Spinal cord (tissue), 10 donors: Measurements from ENCODE around the gene TRIM62. TPM values are rescaled to one million over a fixed set of nuclear protein-coding genes. Genes with fewer than 3 reads are reported as not detected.
A peak's percentile ranks its signal among the peaks of the same experiment; 100 is the strongest.

Experiments used
- DNase-seq, 6 donors: peaks; one replicate each; pipeline versions ENCODE4 v3.0.0 to v3.0.0-alpha.2; 2013 to 2015; ENCODE audit warnings: low spot score in 6 of 6, low read depth in 4 of 6
- H3K27ac ChIP-seq: one replicate; pipeline ENCODE4 v1.5.1; 2013; ENCODE audit warnings: low read depth, low read length, control low read depth
- H3K27me3 ChIP-seq: one replicate; pipeline ENCODE4 v1.6.1; 2013; ENCODE audit warnings: low read length; ENCODE audit not compliant: control insufficient read depth, insufficient read depth
- H3K36me3 ChIP-seq: one replicate; pipeline ENCODE4 v1.6.1; 2013; ENCODE audit warnings: low read length; ENCODE audit not compliant: control insufficient read depth, insufficient read depth
- H3K4me1 ChIP-seq: one replicate; pipeline ENCODE4 v1.6.1; 2013; ENCODE audit warnings: low read length; ENCODE audit not compliant: control insufficient read depth, insufficient read depth
- H3K4me3 ChIP-seq: one replicate; pipeline ENCODE4 v1.5.1; 2013; ENCODE audit warnings: low read depth, low read length, control low read depth
- H3K9me3 ChIP-seq: one replicate; pipeline ENCODE4 v1.6.1; 2013; ENCODE audit warnings: low read length; ENCODE audit not compliant: control insufficient read depth, insufficient read depth
- WGBS: methylation state at CpG from one replicate; pipeline ENCODE4 v1.1.5; 2013; ENCODE audit warnings: missing lambda C conversion rate; ENCODE audit not compliant: insufficient coverage; 5-methylcytosine and 5-hydroxymethylcytosine counted together
- polyA plus RNA-seq, 2 donors: library from polyadenylated mRNA; unstranded; fragments of 120-200 nt; gene quantifications; one replicate each; pipeline ENCODE4 v1.2.1, GENCODE V29; 2013; ENCODE audit not compliant: insufficient read length in 2 of 2
- total RNA-seq, 2 donors: library from RNA; depleted of rRNA in 1 of 2; stranded (reverse); fragments of 120-200 nt in 1 of 2; fragments of >200 nt in 1 of 2; gene quantifications; one replicate each; pipeline versions ENCODE4 v1.2.3 to v1.2.4, GENCODE V29; 2013 to 2014
- donor health status: healthy.

TRIM62 gene
- total and polyA plus RNA-seq, 4 donors: 6.8 to 20.7 (median 14.7) TPM

DNA sequence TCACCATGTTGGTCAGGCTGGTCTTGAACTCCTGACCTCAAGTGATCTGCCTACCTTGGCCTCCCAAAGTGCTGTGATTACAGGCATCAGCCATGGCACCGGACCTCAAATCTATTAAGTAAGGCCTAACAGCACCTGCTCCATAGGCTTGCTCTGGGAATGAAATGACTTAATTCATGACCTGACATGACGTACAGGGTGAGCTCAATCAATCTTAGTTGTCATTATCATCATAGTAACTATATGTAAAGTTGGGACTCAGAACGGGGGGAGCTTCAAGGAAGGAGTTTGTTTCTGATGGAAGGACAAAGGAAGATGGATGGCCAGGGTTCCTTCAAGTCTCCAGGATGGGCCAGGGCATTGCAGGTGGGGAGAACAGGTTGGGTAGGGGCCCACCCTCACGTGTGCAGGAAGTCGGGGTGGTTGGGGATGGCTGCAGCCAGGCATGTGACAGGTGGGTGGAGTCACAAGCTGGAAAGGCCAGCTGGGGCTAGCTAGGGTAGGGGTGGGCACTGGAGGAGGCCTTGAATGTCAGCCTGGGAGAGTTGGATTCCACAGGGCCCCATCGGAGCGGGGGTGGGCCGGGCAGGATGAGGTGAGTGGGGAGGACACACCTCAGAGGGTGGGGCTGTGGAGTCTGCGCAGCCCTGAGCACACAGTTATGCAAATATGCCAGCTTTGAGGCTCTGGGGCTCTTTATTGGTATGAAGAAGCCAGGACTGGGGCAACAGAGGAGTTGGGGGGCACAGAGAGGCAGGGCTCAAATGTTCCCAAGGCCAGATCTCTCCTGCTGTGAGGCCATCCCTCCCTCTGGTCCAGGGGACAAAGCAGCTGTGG is 9.6 kb downstream of the TRIM62 start:
- no peak for DNase-seq

DNA sequence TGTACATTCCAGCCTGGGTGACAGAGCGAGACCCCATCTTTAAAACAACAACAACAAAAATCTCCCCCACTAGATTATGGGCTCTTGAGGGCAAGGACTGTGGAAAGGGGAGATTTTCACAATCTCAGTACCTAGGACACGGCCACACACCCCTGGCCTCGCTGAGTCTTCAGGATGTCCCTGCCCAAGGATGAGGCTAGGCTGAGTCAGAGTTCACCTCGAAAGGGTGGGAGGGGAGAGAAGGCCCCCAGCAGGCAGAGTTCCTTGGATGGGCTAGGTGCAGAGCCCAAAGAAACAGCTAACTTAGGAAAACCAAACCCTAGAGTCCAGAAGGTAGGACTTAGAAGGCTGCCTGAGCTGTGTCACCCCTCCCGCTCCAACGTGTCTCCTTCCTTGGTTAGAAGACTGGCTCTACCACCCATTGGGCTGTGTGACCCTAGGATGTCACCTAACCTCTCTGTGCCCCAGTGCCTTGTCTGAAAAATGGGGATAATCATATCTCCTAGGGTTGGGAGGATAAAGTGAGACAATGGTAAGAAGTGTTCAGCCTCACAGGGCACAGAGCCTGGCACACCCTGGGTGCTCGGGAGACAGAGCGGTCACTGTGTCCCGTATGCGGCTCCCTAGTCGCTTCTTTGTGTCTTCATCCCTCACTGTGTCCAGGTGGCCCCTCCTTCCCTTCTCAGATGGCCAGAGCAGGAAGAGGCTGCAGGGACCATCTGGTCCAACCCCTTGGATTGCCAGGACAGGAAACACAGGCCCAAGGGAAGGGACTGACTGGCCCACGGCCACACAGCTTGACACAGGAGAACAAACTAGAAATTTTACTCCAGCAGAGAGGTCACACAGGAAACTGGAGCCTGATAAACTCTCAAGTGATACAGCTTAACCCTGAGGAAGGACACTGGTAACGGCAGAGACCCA is 11.2 kb downstream of the TRIM62 start:
- 73% methylated on average over 11 of the region's 13 CpGs for WGBS
- DNase-seq: no peak
- H3K27me3 ChIP-seq: no peaks in the 10 kb centered on the region
- H3K27ac ChIP-seq: peak overlapping the region; percentile 2
- H3K9me3 ChIP-seq: no peaks in the 10 kb centered on the region
- peaks cover 26% of the 10 kb centered on the region for H3K4me1 ChIP-seq
- peaks cover 9% of the 10 kb centered on the region for H3K36me3 ChIP-seq
- H3K4me3 ChIP-seq: no peak overlapping the region

More for the DNA sequence above, 9.6 kb downstream of the TRIM62 start:
- no peaks in the 10 kb centered on the region for H3K9me3 ChIP-seq
- no peaks in the 10 kb centered on the region for H3K27me3 ChIP-seq
- no peak overlapping the region for H3K4me3 ChIP-seq
- H3K27ac ChIP-seq: no peak overlapping the region
- H3K36me3 ChIP-seq: peaks cover 7% of the 10 kb centered on the region
- WGBS: 67% methylated on average over 7 of the region's 9 CpGs
- H3K4me1 ChIP-seq: peaks cover 37% of the 10 kb centered on the region

DNA sequence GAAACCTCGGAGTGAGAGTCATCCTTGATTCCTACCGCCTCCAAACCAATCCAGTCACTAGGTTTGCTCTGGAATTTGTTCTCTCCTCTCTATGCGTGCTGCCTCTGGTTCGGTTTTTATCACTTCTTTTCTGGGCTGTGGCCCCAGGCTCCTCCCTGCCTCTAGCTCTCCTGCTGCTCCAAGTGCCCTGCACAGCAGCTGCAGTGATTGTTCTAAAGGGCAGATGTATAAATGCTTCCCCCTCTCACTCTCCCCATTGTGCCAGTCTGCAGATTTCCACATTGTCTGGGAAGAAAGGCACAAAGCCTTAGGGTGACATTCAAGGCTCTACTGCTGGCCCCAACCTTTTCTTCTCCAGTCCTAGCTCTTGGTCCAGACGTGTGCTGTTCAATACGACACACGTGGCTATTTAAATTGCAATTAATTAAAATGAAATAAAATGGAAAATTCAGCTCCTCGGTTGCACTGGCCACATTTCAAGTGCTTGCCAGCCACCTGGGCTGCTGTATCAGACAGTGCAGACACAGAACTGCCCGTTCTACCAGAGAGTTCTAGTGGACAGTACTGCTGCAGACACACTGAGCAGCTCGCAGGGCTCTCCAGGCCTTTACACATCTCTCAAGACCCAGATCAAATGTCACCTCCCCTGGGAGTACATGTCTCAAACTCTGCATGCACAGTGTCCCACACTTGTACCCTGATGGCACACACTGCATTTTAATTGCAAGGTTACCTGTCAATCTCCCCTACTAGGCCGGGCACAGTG is 12.4 kb downstream of the TRIM62 start:
- H3K27me3 ChIP-seq: no peaks in the 10 kb centered on the region
- H3K36me3 ChIP-seq: peaks cover 18% of the 10 kb centered on the region
- H3K4me3 ChIP-seq: no peak overlapping the region
- H3K9me3 ChIP-seq: no peaks in the 10 kb centered on the region
- peaks cover 27% of the 10 kb centered on the region for H3K4me1 ChIP-seq
- H3K27ac ChIP-seq: peak overlapping the region; percentile 77
- 36% methylated on average over 8 of the region's 11 CpGs for WGBS
- DNase-seq: peak in 2 of 6 donors; percentile 53 to 58

DNA sequence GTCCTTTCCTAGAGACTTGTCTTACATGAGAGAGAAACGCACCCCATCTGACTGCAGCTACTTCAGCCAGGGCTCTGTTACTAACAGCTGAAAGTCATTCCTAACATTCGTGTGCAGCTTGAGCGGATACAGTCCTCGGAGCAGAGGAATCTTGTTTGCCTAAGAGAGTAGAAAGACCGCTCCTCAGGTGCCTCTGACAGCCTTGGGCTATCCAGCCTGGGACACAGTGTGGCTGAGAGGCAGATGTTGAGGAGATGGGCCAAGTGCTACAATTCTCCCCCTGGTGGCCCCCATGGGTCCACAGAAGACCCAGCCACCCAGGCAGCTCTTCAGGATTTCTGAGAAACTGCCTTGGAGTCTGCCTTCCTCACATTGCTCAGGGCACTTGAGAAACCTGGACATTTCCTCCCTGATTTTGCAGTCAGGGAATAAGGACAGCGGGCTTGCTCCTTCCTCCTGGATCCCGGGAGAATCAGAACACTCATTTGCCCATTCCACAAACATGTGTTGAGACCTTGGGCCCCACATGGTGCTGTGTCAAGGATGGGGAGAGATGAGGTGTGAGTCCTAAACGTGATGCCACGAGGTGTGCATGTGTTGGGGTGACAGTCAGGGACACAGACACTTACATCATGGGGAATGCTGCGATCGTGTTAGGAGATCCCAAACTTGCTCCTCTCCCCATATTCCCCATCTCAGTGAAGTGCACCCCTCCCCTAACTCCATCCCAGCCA is 13.1 kb downstream of the TRIM62 start:
- Histone ChIP-seq H3K9me3 (no peaks in the 10 kb centered on the region), H3K27me3 (no peaks in the 10 kb centered on the region), H3K4me3 (no peak overlapping the region), H3K27ac (peak overlapping the region; percentile 77), H3K36me3 (peaks cover 26% of the 10 kb centered on the region), H3K4me1 (peaks cover 35% of the 10 kb centered on the region)
- WGBS: 71% methylated on average over 5 of the region's 11 CpGs
- DNase-seq: no peak

DNA sequence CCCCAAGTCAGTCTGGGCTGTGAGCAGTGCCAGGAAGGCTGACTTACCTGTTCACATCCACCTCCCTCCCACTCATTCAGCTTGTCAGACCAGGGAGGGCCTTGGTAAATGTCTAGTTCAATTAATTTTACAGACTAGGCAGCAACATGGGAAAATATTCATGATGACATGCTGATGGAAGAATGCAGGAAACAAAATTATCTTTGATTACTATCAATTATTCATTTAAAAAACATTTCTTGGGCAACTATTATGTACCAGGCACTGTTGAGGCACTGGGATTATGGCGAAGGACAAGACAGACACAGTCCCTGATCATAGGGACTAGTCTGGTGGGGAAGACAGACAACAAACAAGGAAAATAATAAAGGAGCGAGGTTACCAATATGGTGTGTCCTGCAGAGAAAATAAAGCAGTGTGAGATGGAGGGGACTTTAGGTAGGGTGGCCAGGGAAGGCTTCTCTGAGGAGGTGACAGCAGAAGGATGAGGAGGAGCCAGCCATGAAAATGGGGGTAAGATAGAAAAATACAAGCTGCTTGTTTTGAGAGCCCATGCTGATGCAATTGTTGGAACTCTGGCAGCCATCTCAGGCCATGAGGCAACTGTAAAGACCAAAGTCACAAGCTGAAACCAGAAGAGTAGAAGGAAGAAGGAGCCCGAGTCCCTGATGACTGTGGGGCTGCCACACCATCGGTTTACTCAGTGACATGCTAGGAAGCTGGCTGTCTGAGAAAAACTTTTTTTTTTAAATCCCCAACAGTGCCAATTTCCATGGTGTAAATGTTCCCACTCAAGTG is 14.0 kb downstream of the TRIM62 start:
- Histone ChIP-seq H3K27me3 (no peaks in the 10 kb centered on the region), H3K4me1 (peaks cover 39% of the 10 kb centered on the region), H3K36me3 (peaks cover 30% of the 10 kb centered on the region), H3K9me3 (no peaks in the 10 kb centered on the region), H3K27ac (peak overlapping the region; percentile 49), H3K4me3 (no peak overlapping the region)
- 100% methylated on average over 2 of the region's 4 CpGs for WGBS
- no peak for DNase-seq

DNA sequence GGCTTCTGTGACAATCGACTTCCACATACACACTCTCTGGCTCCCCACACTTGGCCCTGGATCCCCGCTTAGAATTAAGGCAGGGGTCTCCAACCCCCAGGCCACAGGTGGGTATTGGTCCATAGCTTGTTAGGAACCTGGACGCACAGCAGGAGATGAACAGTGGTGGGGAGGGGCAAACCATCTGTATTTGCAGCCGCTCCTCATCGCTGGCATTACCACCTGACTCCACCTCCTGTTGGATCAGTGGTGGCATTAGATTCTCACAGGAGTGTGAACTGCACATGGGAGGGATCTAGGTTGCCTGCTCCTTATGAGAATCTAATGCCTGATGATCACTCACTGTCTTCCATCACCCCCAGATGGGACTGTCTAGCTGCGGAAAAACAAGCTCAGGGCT is 16.0 kb downstream of the TRIM62 start:
- DNase-seq: no peak
- no CpG with 5 or more reads among the region's 6 CpGs for WGBS
- Histone ChIP-seq H3K36me3 (peaks cover 29% of the 10 kb centered on the region), H3K27ac (no peak overlapping the region), H3K4me1 (peaks cover 35% of the 10 kb centered on the region), H3K27me3 (no peaks in the 10 kb centered on the region), H3K9me3 (no peaks in the 10 kb centered on the region), H3K4me3 (no peak overlapping the region)

DNA sequence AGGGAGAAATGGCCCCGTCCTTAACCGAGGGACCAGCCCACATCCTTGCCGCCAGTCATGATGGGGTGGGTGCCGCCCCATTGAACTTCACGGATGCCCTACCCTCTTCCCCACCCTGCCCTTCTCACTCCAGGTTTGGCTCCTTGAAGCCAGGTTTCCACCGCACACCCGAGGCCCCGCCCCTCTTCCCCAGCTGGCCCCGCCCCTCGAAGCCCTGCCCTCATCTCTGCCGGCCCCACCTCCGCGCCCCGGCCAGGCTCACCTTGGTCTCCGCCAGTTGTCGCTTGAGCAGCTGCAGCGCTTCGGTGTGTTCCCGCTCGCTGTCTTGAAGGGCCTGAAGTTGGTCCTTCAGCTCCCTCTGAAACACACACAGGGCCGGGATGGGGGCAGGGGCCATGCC is 16.6 kb downstream of the TRIM62 start:
- WGBS: 90% methylated on average over 15 of the region's 21 CpGs
- Histone ChIP-seq H3K27me3 (no peaks in the 10 kb centered on the region), H3K9me3 (no peaks in the 10 kb centered on the region), H3K4me3 (no peak overlapping the region), H3K36me3 (peaks cover 29% of the 10 kb centered on the region), H3K27ac (no peak overlapping the region), H3K4me1 (peaks cover 38% of the 10 kb centered on the region)
- DNase-seq: no peak

DNA sequence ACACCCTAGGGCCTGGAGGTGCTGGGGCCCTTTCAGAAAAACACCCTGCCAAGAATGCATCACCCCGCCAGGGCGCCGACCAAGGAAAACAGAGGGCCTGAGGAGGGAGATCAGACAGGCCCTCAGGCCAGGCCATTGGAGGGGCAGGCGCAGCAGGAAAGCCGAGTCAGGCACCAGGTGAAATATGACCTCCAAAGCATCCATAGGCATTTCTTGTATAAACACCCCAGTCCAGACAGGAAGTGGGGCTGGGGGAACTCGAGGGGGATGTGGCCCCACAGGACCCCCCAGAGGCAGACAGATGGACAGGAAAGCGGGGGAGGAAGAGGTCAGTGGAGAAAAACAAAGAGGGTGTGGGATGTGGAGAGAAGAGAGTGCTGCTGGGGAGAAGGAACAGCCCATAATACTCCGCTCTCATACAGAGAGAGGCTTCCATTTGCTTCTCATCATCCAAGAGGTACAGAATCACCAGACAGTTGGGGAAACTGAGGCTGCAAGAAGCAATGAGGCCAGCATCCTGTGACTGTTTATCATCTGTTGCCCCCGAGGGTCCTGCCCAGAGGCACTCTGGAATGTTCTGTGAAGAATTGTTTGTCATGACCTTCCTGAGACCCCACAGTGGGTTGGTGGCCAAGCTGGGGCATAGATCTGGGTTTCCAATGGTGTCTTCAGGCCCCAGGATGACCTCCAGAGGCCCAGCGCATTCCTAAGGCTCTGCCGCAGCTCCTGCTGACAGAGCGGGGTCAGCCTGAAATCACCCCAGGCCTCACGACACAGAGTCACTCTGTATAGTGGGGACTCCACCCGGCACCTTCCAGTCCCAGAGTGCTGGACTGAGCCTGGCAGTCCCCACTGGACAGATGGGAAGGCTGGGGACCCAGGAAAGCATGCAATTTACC is 18.0 kb downstream of the TRIM62 start:
- Histone ChIP-seq H3K4me3 (no peak overlapping the region), H3K9me3 (no peaks in the 10 kb centered on the region), H3K36me3 (peaks cover 35% of the 10 kb centered on the region), H3K27me3 (no peaks in the 10 kb centered on the region), H3K27ac (peak overlapping the region; percentile 75), H3K4me1 (peaks cover 38% of the 10 kb centered on the region)
- WGBS: 56% methylated on average over 12 of the region's 14 CpGs
- DNase-seq: peak in 1 of 6 donors; percentile 76
